Naive thymus-derived CD4-positive, alpha-beta T cell (primary cell): Measurements from ENCODE around the gene DUSP9. TPM values are rescaled to one million over a fixed set of nuclear protein-coding genes. Genes with fewer than 3 reads are reported as not detected.

Experiments
- ATAC-seq: fragments of 150-1000 bp; cut with Tn5 transposase; 2 replicates; pipeline ENCODE4 v1.10.0; 2021; ENCODE audit warnings: mild to moderate bottlenecking, moderate library complexity
- CTCF ChIA-PET: fragments of 350-600 bp; sonication (Branson Sonifier 250); formaldehyde crosslinking; loops from one replicate; lab custom pipeline; 2021; ENCODE audit warnings: antibody characterized with exemption; lab: Charles Lee
- POLR2A ChIA-PET: fragments of 350-600 bp; sonication (Branson Sonifier 250); formaldehyde crosslinking; loops from one replicate; lab custom pipeline; 2021; ENCODE audit warnings: antibody characterized with exemption, inconsistent platforms; lab: Charles Lee
- DNase-seq, 9 donors: peaks; one replicate each; pipeline versions ENCODE4 v3.0.0 to v3.0.0-alpha.2; 2020 to 2022; ENCODE audit warnings: mixed read lengths in 1 of 9
- H3K27ac ChIP-seq: one replicate; pipeline ENCODE4 v1.7.0; 2013; ENCODE audit warnings: mild to moderate bottlenecking, low read depth, low read length, moderate library complexity
- H3K27me3 ChIP-seq, 2 donors: one replicate each; pipeline ENCODE4 v1.7.0; 2013; ENCODE audit warnings: low read length in 2 of 2, mild to moderate bottlenecking in 2 of 2, moderate library complexity in 2 of 2; ENCODE audit not compliant: control insufficient read depth in 2 of 2, insufficient read depth in 2 of 2
- H3K36me3 ChIP-seq, 3 experiments: 1 replicate in 2 of 3; 2 replicates in 1 of 3; pipeline ENCODE4 v1.7.0; 2013; ENCODE audit warnings: low read length in 3 of 3, mild to moderate bottlenecking in 3 of 3, moderate library complexity in 1 of 3; ENCODE audit not compliant: insufficient read depth in 3 of 3, control insufficient read depth in 2 of 3
- H3K4me1 ChIP-seq, 2 donors: one replicate each; pipeline ENCODE4 v1.7.0; 2013; ENCODE audit warnings: low read length in 2 of 2, mild to moderate bottlenecking in 2 of 2, moderate library complexity in 1 of 2; ENCODE audit not compliant: control insufficient read depth in 2 of 2, insufficient read depth in 2 of 2
- H3K4me3 ChIP-seq: 2 replicates; pipeline ENCODE4 v1.7.0; 2013; ENCODE audit warnings: mild to moderate bottlenecking, low read length
- H3K9me3 ChIP-seq, 3 experiments: 1 replicate in 2 of 3; 2 replicates in 1 of 3; pipeline ENCODE4 v1.7.0; 2013; ENCODE audit warnings: low read length in 3 of 3; ENCODE audit not compliant: control insufficient read depth in 2 of 3
- H3K27ac Mint-ChIP-seq, 9 donors: one replicate each; pipeline ENCODE4 v1.8.0; 2020 to 2022; ENCODE audit warnings: mixed read lengths in 9 of 9, mild to moderate bottlenecking in 8 of 9, moderate library complexity in 5 of 9, inconsistent platforms in 2 of 9
- H3K27me3 Mint-ChIP-seq, 5 donors: one replicate each; pipeline ENCODE4 v1.8.0; 2021 to 2022; ENCODE audit warnings: mixed read lengths in 5 of 5, mild to moderate bottlenecking in 1 of 5
- H3K36me3 Mint-ChIP-seq, 5 donors: one replicate each; pipeline ENCODE4 v1.8.0; 2020 to 2022; ENCODE audit warnings: mixed read lengths in 5 of 5, mild to moderate bottlenecking in 3 of 5, inconsistent platforms in 1 of 5
- H3K4me1 Mint-ChIP-seq, 7 donors: one replicate each; pipeline ENCODE4 v1.8.0; 2020 to 2022; ENCODE audit warnings: mixed read lengths in 7 of 7, mild to moderate bottlenecking in 3 of 7, inconsistent platforms in 1 of 7
- H3K4me3 Mint-ChIP-seq, 10 donors: one replicate each; pipeline ENCODE4 v1.8.0; 2020 to 2022; ENCODE audit warnings: mild to moderate bottlenecking in 10 of 10, mixed read lengths in 10 of 10, moderate library complexity in 6 of 10, inconsistent platforms in 2 of 10
- H3K9me3 Mint-ChIP-seq, 11 donors: one replicate each; pipeline ENCODE4 v1.8.0; 2020 to 2022; ENCODE audit warnings: mixed read lengths in 11 of 11, mild to moderate bottlenecking in 4 of 11, inconsistent platforms in 1 of 11, moderate library complexity in 1 of 11
- intact Hi-C, 2 donors: fragments of 100-400 bp; cut with micrococcal nuclease; formaldehyde crosslinking; loops; one replicate each; pipeline ENCODE4 v1.15.1; 2023
- polyA plus RNA-seq, 2 donors: library from polyadenylated mRNA; unstranded; fragments of 300-500 nt; fragmentation: Illumina TruSeq; gene quantifications; one replicate each; pipeline ENCODE4 v1.2.3, GENCODE V29; 2021
- total RNA-seq, 6 experiments: library from RNA in 5 of 6; stranded (reverse) in 5 of 6; gene quantifications; 1 replicate in 5 of 6; 2 replicates in 1 of 6; pipeline ENCODE4 v1.2.3 and lab custom pipeline; 2021 to 2026

Gene DUSP9
- total and polyA plus RNA-seq, 7 experiments from 2014 or later, result not detected

DNA sequence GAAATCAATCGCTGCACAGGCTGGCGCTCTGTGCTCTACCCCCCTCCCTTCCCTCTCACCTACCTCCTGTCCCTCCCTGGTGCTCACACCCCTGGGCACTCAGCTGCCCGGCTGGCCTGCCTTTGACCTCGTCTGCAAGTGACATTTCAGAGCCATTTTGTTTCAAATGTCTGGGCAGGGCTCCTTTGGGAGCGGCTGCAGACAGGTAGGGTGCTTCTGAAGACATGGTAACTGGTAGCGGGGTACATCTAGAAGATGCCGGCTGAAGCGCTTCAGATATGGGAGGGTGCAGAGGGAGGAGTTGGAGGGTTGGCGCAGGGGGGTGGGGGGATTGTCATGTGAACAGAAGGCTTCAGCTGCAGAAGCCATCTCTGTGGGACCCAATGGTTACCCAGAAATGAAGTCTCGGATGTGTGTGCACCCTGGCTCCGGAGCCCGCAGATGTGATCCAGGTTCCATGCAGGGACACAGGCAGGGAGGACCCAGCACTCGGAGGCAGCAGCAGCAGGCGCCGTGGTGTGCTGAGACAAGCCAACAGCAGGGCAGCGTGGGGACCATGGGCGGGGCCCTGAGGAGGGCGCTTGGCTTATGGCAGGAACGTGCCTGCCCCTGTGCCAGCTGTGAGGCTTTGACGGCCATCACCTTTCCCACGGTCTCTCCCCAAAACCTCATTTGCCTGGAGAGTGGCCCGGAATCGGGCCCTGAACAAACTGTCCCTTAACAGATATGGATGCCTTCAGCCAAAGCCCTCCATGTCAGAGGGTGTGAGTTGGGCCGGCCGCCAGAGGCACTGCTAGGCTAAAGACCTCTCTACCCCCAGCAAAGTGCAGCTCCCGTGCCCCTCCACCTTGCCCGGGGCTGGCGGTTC lies 7.6 kb upstream of the DUSP9 start:
- intact Hi-C loops, result no loop called here
- H3K9me3 ChIP-seq, result no peaks in the 10 kb centered on the region
- peaks cover 0 to 4% of the 10 kb centered on the region in 2 donors for H3K4me1 ChIP-seq
- peaks cover 0 to 15% (median 9%) of the 10 kb centered on the region in 7 donors for H3K4me1 Mint-ChIP-seq
- H3K4me3 Mint-ChIP-seq, result no peak overlapping the region
- no peak overlapping the region for H3K27ac Mint-ChIP-seq
- H3K9me3 Mint-ChIP-seq, result no peaks in the 10 kb centered on the region
- H3K27me3 ChIP-seq, result no peaks in the 10 kb centered on the region
- H3K36me3 ChIP-seq, result no peaks in the 10 kb centered on the region
- DNase-seq (no peak), ATAC-seq (no peak)
- ChIA-PET CTCF (interaction anchor here (0.6 kb wide), 1 partner anchor 316 kb away, joined by 3 read pairs; no protein-coding TSS in a partner anchor), POLR2A (no interaction called here)
- no peak overlapping the region for H3K27ac ChIP-seq
- no peaks in the 10 kb centered on the region for H3K36me3 Mint-ChIP-seq
- peaks cover 5 to 24% (median 16%) of the 10 kb centered on the region in 5 donors for H3K27me3 Mint-ChIP-seq
- no peak overlapping the region for H3K4me3 ChIP-seq

GRCh38 chrX:153640045-153640686 lies 6.8 kb upstream of the DUSP9 start:
- Histone ChIP-seq H3K4me3 (no peak overlapping the region), H3K4me1 (peaks cover 0 to 4% of the 10 kb centered on the region in 2 donors), H3K27ac (no peak overlapping the region), H3K36me3 (no peaks in the 10 kb centered on the region), H3K27me3 (no peaks in the 10 kb centered on the region), H3K9me3 (no peaks in the 10 kb centered on the region)
- no peak for DNase-seq
- H3K4me1 Mint-ChIP-seq, result peaks cover 0 to 15% (median 9%) of the 10 kb centered on the region in 7 donors
- H3K27me3 Mint-ChIP-seq, result peaks cover 5 to 29% (median 16%) of the 10 kb centered on the region in 5 donors
- no peaks in the 10 kb centered on the region for H3K36me3 Mint-ChIP-seq
- no peak overlapping the region for H3K27ac Mint-ChIP-seq
- no peak for ATAC-seq
- ChIA-PET CTCF (interaction anchor here (0.6 kb wide), 1 partner anchor 315 kb away, joined by 3 read pairs; no protein-coding TSS in a partner anchor), POLR2A (no interaction called here)
- H3K9me3 Mint-ChIP-seq, result no peaks in the 10 kb centered on the region
- intact Hi-C loops, result no loop called here
- H3K4me3 Mint-ChIP-seq, result no peak overlapping the region

DNA sequence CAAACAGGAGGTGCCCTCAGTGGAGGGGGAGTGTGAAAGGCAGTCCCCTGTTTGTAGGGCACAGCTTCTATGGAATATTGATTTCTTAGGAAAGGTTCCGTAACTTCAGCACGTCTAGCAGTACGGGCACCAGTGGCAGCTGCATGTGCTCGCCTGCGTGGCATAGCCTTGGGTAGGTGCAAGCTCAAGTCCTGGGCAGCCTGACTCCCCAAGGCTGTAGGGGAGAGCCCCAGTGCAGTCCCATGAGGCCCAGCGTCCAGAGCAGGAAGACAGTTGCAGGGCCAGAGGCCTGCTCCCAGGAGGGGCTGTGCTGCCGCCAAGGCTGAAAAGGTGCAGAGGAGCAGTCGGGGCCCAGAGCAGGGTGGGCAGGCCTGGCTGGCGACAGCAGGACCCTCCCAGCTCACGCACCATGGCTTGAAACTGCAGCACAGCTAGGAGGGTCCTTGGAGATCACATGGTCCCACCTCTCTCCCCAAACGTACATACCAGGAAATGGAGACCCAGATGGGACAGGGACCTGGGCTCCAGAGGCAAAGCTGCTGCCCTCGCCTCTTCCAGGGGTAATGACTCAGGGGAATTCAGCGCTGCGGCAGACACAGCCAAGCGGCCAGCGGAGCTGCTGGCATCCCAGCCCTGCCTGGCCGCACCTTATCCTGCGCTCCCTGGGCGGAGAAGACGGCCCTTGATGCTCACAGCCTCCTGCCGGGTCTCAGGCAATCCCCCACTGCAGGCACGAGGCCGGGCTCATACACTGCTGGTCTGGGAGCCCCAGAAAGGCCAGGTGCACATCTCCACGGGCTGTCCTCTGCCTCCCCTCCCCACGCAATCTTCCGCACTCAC lies 6.0 kb upstream of the DUSP9 start:
- Mint-ChIP-seq H3K36me3 (no peaks in the 10 kb centered on the region), H3K27ac (no peak overlapping the region), H3K9me3 (no peaks in the 10 kb centered on the region), H3K4me1 (peaks cover 0 to 15% (median 9%) of the 10 kb centered on the region in 7 donors), H3K27me3 (peaks cover 5 to 37% (median 16%) of the 10 kb centered on the region in 5 donors), H3K4me3 (peak overlapping the region in 4 of 10 donors; percentile 27 to 66 (median 52))
- DNase-seq, result no peak
- ChIA-PET POLR2A (no interaction called here), CTCF (no interaction called here)
- Histone ChIP-seq H3K4me1 (peaks cover 0 to 4% of the 10 kb centered on the region in 2 donors), H3K36me3 (no peaks in the 10 kb centered on the region), H3K27ac (no peak overlapping the region), H3K27me3 (no peaks in the 10 kb centered on the region), H3K9me3 (no peaks in the 10 kb centered on the region), H3K4me3 (no peak overlapping the region)
- no peak for ATAC-seq
- intact Hi-C loops, result no loop called here

DNA sequence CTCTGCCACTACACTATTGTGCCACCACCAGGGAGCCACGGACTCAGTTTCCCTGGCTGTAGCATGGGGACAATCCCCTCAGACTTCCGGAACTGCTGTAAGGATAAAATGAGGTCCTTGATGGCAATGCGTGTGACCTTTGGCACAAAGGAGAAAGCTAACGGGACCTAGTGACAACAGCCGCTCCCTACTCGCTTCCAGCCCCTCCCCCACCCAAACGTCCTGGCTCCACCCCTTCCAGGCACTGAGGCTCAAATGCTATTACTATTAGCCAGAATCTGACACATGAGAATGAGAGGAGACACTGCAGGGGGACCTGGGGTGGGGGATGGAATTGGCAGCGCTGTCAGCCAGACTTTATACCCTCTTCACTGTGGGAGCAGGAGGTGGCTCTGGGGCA lies 5.4 kb upstream of the DUSP9 start:
- no peaks in the 10 kb centered on the region for H3K9me3 Mint-ChIP-seq
- CTCF ChIA-PET, result no interaction called here
- H3K4me3 Mint-ChIP-seq, result peak overlapping the region in 8 of 10 donors; percentile 18 to 63 (median 38)
- Histone ChIP-seq H3K36me3 (no peaks in the 10 kb centered on the region), H3K4me1 (peaks cover 0 to 4% of the 10 kb centered on the region in 2 donors), H3K9me3 (no peaks in the 10 kb centered on the region), H3K4me3 (no peak overlapping the region), H3K27ac (no peak overlapping the region), H3K27me3 (peaks cover 0 to 3% of the 10 kb centered on the region in 2 donors)
- no peaks in the 10 kb centered on the region for H3K36me3 Mint-ChIP-seq
- H3K27me3 Mint-ChIP-seq, result peaks cover 5 to 41% (median 16%) of the 10 kb centered on the region in 5 donors
- peak overlapping the region in 1 of 9 donors; percentile 9 for H3K27ac Mint-ChIP-seq
- POLR2A ChIA-PET, result no interaction called here
- peaks cover 0 to 19% (median 9%) of the 10 kb centered on the region in 7 donors for H3K4me1 Mint-ChIP-seq
- intact Hi-C loops, result no loop called here
- DNase-seq (no peak), ATAC-seq (no peak)

DNA sequence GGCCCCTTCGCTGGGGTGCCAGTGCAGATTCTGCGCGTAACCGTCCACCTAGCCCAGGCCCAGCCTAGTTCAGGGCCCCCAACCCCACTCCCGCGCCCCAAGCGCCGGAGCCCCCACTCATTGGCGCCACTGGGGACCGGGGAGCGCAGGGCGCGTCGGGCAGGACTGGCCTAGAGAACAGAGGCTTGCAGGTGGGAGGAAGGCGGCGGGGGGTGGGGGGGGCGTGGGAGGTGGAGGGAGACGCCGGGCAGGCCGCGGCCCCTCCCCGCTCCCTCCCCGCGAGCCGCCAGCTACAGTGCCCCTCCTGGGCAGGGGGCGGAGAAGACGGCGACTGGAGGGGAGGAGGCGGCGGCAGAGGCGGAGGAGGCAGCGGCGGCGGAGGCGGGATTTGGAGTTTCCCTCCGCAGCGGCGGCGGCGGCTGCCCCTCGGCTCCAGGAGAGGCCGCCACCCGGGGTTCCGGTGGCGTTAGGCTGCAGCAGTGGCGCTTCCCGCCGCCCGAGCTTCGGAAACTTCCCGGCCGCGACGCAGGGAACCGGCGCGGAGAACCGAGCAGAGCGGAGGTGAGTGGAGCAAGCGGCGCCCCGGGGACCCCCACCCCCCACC lies 4.8 kb upstream of the DUSP9 start:
- Histone ChIP-seq H3K9me3 (no peaks in the 10 kb centered on the region), H3K27me3 (peaks cover 0 to 4% of the 10 kb centered on the region in 2 donors), H3K27ac (no peak overlapping the region), H3K4me3 (no peak overlapping the region), H3K4me1 (peaks cover 0 to 4% of the 10 kb centered on the region in 2 donors), H3K36me3 (no peaks in the 10 kb centered on the region)
- DNase-seq (no peak), ATAC-seq (no peak)
- Mint-ChIP-seq H3K9me3 (no peaks in the 10 kb centered on the region), H3K4me1 (peaks cover 0 to 19% (median 9%) of the 10 kb centered on the region in 7 donors), H3K36me3 (no peaks in the 10 kb centered on the region), H3K4me3 (peak overlapping the region in 1 of 10 donors; percentile 77), H3K27ac (no peak overlapping the region), H3K27me3 (peaks cover 5 to 41% (median 16%) of the 10 kb centered on the region in 5 donors)
- ChIA-PET POLR2A (interaction anchor here (1.6 kb wide), 1 partner anchor 42 kb away, joined by 4 read pairs; no protein-coding TSS in a partner anchor), CTCF (no interaction called here)
- intact Hi-C loops, result no loop called here
